IMR-90 (cell line): ENCODE results near the gene DCP2. TPM values are rescaled to one million over a fixed set of nuclear protein-coding genes. Genes with fewer than 3 reads are reported as not detected.

Source experiments
- polyA plus RNA-seq, 3 experiments: library from polyadenylated mRNA; depleted of rRNA; stranded (reverse); fragments of >200 nt; gene quantifications; 2 replicates each; pipeline ENCODE4 v1.2.3, GENCODE V29; 2012; ENCODE audit warnings: low replicate concordance in 1 of 3
- total RNA-seq: library from RNA; depleted of rRNA; stranded (reverse); fragments of >200 nt; gene quantifications from 2 replicates; pipeline ENCODE4 v1.2.3, GENCODE V29; 2012; rRNA removed

The DCP2 gene
- total and polyA plus RNA-seq, 2 of the 4 experiments (the other 2 are of a cell fraction), result 6.9 to 18.6 TPM

Other genes with a start within 250 kb of the DCP2 start
- gene APC, start 238.9 kb upstream of the DCP2 start, total RNA-seq, result 58.4 and 76.1 TPM in 2 replicates
- 7.3 and 9.4 TPM in 2 replicates for gene APC, start 238.9 kb upstream of the DCP2 start, polyA plus RNA-seq (2012; rRNA removed)
- 10.0 and 51.4 TPM in 2 replicates for gene SRP19, start 115.5 kb upstream of the DCP2 start, total RNA-seq
- 61.5 and 64.1 TPM in 2 replicates for gene SRP19, start 115.5 kb upstream of the DCP2 start, polyA plus RNA-seq (2012; rRNA removed)
- 49.3 and 70.3 TPM in 2 replicates for gene REEP5, start 54.6 kb upstream of the DCP2 start, total RNA-seq
- gene REEP5, start 54.6 kb upstream of the DCP2 start, polyA plus RNA-seq (2012; rRNA removed), result 82.0 and 138 TPM in 2 replicates